T-helper 22 cell (primary cell): ENCODE data around the gene USP4.

Experiments
- DNase-seq: peaks from one replicate; pipeline ENCODE4 v3.0.0-alpha.2; 2020; ENCODE audit warnings: low read depth

Gene USP4

GRCh38 chr3:49296781-49297411 lies 43.0 kb downstream of the USP4 start:
- no peak for DNase-seq

DNA sequence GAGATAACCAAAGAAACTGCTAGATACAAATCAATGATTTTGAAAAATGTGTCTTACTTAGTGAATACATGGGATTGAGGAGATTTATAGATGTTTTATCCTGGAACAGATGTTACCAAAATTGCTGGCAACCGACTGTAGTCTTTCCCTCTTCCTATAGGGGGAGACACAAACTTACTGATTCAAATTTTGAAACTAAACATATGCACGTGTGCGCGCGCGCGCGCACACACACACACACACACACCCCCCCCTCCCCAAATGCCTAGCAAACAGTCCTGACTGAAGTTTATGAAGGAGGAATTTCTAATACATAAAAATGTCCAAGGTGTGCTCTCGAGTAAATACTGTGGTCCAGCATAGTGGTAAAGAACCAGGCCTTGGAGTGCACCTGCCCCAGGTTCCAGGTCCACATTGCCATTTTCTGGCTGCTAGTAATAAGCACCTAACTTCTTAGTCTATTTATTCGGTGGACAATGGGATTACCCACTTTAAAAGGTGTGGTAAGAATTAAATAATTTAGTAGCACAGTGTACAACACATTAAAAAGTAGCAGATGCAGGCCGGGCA lies 44.3 kb downstream of the USP4 start:
- DNase-seq = no peak

DNA sequence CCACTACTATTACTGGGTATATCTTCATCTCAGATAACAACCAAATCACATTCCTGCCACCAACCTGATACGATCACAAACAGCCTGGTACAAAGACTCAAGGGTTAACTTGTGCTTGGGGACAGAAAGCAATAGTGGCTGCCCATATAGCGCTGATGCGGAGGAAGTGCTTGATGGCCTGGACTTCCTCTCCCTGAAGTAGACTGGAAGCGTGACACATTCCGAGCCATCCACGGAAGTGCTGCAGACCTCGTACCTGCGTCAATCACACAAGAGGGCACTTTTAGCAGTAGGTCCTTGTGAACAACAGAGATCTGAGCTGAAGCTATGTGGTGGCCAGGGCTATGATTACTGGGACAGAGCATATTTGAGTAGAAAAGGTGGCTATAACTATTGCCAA lies 45.5 kb downstream of the USP4 start:
- DNase-seq = no peak

GRCh38 chr3:49283997-49284396 lies 55.9 kb downstream of the USP4 start:
- no peak for DNase-seq

DNA sequence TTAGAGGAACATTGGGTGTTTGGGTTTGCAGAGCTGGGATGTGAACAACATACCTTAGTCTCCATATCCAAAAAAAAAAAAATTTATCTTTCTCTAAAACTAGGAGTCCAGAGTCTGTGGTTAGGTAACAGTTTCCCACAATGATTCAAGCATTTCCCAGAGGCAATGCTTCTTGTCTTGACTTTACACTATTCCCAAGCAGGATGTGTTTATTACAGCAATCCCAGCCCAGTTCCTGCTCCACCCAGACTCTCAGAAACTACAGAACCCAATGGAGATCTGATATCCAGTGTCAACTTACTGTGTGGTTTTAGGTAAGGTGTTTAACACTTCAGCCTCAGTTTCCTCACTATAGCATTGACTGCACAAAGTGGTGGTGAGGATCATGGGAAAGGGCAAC lies 60.5 kb downstream of the USP4 start:
- DNase-seq = no peak

DNA sequence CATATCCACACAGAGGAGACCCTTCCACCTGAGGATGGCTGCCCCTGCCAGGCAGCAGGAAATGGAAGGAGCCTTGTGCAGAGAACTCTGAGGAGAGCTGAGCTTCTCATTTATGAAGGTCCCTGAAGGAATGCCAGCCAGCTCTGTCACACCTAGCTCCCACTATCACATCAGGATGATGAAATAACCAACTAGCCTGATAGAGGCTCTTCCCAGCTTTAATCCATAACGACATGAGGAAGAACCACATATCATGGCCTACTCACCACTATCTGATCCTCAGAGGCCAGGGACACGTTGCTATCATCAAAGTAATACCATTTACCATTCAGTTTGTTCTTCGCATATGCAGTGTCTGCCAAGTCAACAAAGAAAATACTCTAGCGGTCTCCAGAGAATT lies 61.3 kb downstream of the USP4 start:
- no peak for DNase-seq

GRCh38 chr3:49277383-49277775 lies 62.5 kb downstream of the USP4 start:
- no peak for DNase-seq

DNA sequence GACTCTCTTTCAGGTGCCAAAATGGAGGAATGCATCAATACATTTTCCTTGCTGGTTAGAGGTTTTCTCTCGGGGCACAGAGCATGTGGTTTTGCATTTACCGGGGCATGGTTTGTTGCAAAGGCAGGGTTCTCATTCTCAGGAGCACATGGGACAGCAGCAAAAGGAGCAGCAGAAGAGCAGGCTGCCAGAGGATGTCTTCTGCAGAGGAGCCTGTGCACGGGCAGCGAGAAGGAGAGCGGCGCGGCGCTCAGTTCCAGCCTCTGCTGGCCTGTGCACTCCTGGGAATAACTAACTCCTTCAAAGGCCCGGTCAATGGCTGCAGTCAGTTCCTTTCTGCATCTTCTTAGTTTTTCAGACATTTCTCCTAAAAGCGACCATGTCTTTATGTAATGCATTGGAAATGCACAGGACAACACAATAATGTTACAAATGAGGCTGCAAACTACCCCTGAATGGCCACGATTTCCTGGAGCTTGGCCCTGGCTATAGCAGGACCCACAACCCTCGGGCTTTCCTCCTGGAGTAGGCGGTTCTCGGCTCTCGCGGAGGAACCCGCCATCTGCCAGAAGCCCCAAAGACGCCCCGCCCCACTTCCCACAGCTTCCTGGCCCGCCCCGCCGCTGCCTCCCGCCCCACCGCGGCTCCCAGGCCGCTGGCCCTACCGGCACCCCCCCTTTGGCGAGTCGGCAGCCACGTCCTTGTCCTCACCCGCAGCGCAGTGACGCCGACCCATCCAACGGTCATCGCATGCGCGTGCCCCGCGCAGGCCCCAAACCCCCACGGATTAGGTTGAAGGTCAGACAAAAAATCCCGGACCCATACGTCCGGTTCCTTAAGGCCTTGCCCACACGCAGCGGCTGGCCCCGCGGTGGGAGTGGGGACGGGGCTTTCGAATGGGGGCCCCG lies 63.1 kb downstream of the USP4 start, which contains the start of gene C3orf62:
Gene C3orf62, minus strand, starts transcription at position 758 of the 908 bp plus-strand sequence. Its CDS starts 360 bp downstream, at position 398.
- DNase-seq = peak; percentile 47

GRCh38 chr3:49273825-49274532 lies 65.9 kb downstream of the USP4 start:
- DNase-seq = no peak

GRCh38 chr3:49271047-49271446 lies 68.8 kb downstream of the USP4 start:
- DNase-seq = no peak

DNA sequence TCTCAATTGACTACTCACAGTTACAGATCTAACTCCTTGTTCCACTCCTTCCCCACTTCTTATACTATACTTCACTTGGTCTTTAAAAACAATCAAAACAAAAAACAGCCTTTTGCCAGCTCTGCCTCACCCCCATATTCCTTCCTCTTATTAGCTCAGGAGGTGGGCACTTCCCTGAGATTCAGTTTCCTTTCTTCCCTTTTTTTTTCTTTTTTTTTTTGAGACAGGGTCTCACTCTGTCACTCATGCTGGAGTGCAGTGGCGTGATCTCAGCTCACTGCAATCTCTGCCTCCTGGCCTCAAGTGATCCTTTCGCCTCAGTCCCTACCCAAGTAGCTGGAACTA lies 69.7 kb downstream of the USP4 start:
- no peak for DNase-seq

DNA sequence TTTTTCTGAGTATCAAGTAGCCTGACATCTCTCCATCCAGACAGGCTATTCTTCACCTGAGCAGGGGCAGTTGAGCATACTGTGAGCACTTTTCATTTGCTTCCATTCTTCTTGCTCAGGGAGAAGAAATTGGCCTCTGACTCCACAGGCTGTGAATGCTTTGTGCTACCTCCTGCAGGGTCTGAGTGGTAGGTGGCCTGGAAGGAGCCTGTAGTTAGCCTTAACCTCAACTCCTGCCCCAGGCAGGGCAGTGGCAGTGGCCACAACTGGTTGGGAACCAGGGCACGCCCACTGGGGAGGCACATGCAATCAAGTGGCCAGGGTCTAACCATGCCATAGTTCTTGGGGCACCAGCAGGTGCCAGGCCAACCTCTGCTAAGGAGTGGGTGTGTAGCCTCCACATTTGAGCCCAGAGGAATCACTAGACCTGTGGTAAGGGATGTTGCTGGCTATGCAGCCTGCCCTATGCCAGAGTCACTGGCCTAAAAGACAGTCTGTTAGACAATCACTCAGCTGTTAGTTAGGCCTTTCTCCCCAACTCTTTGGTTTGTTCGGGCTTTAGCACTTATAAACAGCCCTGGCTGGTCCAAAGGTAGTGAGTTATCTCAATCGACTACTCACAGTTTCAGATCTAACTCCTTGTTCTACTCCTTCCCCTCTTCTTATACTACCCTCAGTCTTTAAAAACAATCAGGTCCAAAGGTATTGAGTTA lies 70.3 kb downstream of the USP4 start:
- DNase-seq = no peak

GRCh38 chr3:49266410-49267095 lies 73.3 kb downstream of the USP4 start:
- DNase-seq = no peak

- DNase-seq = no peak
These were observed 74.0 kb downstream of the USP4 start for GRCh38 chr3:49265661-49266386.

- no peak for DNase-seq
These were observed 76.5 kb downstream of the USP4 start for GRCh38 chr3:49263159-49263889.

GRCh38 chr3:49260806-49261324 lies 79.0 kb downstream of the USP4 start:
- DNase-seq = no peak

DNA sequence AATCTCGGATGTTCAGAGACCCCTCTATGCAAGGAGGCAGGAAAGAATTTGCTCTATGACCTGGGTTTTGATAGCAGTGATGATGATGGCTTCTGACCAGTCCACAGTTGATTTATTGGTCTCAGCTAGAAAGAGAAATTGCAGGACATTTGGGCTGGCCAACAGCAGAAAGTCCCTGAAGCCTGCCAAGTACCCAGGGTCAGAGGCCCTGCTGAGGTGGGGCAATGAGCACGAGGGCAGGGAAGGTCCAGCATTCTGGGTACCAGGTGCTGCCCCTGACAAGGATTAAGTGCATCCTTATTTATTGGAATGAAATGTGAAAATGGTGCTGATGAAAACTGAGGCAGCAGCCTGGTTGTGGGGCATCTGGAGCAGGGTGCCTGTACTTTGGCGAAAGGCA lies 82.7 kb downstream of the USP4 start:
- DNase-seq = no peak

GRCh38 chr3:49255718-49256511 lies 83.9 kb downstream of the USP4 start:
- no peak for DNase-seq

- no peak for DNase-seq
These were observed 84.7 kb downstream of the USP4 start for GRCh38 chr3:49255112-49255511.
